Activated CD4-positive, CD25-positive, alpha-beta regulatory T cell treated with anti-CD3 and anti-CD28 coated beads, Interleukin-2, amount 50 U/mL, for 16 hours (primary cell): ENCODE data around the gene TSGA10IP.
"Not testable (repeated sequence)": the region's sequence is repeated elsewhere in the genome, so short reads cannot be mapped to it uniquely, and the experiment has no call there.

Experiments used
- DNase-seq: peaks from one replicate; pipeline ENCODE4 v3.0.0-alpha.2; 2020; ENCODE audit warnings: low read depth, low spot score

TSGA10IP gene

GRCh38 chr11:65946655-65947054 is 1.4 kb downstream of the TSGA10IP start:
- DNase-seq = no peak

GRCh38 chr11:65947133-65947532 is 1.9 kb downstream of the TSGA10IP start:
- DNase-seq = no peak

- DNase-seq = no peak
Observed at GRCh38 chr11:65947603-65948125, 2.4 kb downstream of the TSGA10IP start.

DNA sequence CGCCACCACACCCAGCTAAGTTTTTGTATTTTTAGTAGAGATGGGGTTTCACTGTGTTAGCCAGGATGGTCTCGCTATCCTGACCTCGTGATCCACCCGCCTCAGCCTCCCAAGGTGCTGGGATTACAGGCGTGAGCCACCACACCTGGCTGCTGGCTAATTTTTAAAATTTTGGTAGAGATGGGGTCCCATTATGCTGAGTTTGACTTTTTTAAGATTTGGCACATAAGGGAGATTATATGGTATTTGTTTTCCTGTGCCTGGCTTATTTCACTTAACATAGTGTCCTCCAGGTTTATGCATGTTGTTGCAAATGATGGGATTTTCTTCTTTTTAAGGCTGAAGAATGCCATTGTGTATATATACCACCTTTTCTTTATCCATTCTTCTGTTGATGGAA is 5.4 kb downstream of the TSGA10IP start:
- not testable (repeated sequence) for DNase-seq

- not testable (repeated sequence) for DNase-seq
Observed at GRCh38 chr11:65951641-65952040, 6.4 kb downstream of the TSGA10IP start.

- no peak for DNase-seq
Observed at GRCh38 chr11:65952052-65952521, 6.8 kb downstream of the TSGA10IP start.

GRCh38 chr11:65953471-65953870 is 8.2 kb downstream of the TSGA10IP start:
- DNase-seq = no peak

- DNase-seq = no peak
Observed at GRCh38 chr11:65954771-65955170, 9.5 kb downstream of the TSGA10IP start.

- DNase-seq = no peak
Observed at GRCh38 chr11:65958291-65958690, 13.0 kb downstream of the TSGA10IP start.

GRCh38 chr11:65958774-65959420 is 13.6 kb downstream of the TSGA10IP start:
- DNase-seq = no peak

GRCh38 chr11:65960824-65961266 is 15.6 kb downstream of the TSGA10IP start:
- DNase-seq = no peak

DNA sequence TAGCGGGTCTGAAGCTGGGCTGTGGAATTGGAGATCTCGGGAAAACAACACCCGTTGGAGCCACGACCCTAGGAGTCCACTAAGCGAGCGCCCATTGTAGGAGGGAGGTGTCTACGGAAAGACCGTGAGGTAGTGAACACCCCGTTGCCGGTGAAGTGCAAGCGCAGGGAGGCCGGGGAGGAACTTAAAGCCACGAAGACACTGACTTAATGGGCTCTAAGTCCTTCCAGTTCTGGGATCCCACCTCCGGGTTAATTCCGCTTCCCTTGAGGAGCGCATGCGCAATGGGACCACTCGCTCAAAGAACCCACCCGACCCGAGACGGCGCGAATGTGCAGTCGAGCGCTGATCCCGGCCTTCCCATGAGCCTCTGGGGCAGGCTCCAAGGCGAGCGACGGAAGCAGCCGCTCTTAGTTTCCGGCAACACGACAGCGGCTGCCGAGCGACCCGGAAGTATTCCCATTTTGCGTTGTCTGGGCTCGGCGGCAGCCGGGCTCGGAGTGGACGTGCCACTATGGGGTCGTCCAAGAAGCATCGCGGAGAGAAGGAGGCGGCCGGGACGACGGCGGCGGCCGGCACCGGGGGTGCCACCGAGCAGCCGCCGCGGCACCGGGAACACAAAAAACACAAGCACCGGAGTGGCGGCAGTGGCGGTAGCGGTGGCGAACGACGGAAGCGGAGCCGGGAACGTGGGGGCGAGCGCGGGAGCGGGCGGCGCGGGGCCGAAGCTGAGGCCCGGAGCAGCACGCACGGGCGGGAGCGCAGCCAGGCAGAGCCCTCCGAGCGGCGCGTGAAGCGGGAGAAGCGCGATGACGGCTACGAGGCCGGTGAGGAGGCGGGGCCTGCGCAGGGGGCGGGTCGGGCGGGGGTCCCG is 16.2 kb downstream of the TSGA10IP start, which contains the start of gene SART1:
TSS of gene SART1 (plus strand) at position 468 of the 874 bp plus-strand sequence. CDS start at position 515, 47 bp downstream.
- DNase-seq = peak; percentile 94

DNA sequence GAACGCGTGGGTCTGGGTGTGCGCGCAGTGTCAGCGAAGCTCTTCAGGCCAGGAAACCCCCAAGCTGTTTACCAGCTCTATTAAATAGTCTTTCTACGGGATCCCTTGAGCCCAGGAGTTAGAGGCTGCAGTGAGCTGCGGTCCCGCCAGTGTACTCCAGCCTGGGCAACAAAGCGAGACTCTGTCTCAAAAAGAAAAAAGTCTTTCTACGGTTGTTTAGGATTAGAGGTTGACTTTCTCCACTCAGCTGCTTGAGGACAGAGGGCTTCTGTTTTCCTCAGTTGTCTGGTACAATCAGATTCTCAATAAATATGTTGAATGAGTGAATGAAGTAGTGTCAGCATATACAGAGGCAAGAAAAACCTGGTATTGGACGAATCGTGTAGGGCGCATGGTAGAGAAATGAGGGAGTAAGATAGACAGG is 16.9 kb downstream of the TSGA10IP start:
- DNase-seq = no peak

DNA sequence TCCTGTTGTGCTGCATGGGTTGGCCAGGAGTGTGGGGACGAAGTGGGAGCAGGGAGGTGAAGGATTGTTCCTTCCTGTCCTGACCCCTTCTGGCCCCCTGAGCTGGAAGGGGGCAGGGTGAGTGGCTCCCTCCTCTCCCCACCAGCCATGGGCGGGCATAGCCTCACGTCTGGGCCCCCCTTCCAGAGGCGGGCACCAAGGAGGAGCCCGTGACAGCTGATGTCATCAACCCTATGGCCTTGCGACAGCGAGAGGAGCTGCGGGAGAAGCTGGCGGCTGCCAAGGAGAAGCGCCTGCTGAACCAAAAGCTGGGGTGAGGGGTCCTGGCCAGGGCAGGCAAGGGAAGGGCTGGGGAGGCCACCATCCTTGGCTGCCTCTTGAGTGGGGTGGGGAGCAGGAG is 19.6 kb downstream of the TSGA10IP start:
- DNase-seq = no peak

GRCh38 chr11:65965986-65966762 is 20.9 kb downstream of the TSGA10IP start:
- DNase-seq = no peak

GRCh38 chr11:65967329-65967934 is 22.2 kb downstream of the TSGA10IP start:
- DNase-seq = no peak

DNA sequence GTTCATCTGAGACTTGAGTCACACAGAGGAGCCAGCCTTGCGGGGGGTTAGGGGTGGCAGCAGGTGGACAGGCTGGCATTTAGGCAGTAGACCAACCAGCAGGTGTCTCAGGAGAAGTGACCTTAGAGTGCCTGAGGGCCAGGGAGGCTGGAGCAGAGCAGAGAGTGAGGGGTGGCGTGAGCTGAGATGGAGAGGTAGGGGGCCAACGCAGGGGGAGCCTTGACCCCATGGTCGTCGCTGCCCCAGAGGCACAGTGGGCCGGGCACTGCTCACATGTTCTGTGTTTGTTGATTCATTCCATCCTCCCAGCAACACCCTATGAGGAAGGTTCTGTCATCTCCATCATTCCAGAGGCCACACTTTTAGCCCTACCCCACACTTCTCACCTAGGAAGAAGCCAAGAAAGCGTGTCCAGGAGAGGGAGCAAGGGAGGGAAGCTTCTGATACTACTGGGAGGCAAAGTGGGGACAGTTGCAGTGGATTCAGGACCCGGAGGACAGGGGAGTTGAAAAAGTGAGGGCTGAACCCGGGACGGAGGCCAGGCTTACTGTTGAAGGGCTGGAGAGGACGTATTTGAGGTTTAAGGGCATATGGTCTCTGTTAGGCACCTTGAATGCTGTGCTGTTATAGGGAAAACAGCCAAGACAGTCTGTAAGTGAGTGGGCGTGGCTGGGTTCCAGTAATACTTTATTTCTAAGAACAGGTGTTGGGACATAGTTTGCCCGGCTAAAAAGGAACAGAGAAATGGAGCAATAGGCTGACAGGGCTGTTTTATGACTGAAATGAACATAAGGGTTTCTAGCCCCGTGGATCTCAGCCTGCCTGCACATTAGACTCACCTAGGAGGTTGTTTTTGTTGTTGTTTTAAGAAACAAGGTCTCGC is 23.6 kb downstream of the TSGA10IP start:
- DNase-seq = no peak

- DNase-seq = no peak
Observed at GRCh38 chr11:65972116-65972515, 26.8 kb downstream of the TSGA10IP start.

- no peak for DNase-seq
Observed at GRCh38 chr11:65973439-65974110, 28.3 kb downstream of the TSGA10IP start.

DNA sequence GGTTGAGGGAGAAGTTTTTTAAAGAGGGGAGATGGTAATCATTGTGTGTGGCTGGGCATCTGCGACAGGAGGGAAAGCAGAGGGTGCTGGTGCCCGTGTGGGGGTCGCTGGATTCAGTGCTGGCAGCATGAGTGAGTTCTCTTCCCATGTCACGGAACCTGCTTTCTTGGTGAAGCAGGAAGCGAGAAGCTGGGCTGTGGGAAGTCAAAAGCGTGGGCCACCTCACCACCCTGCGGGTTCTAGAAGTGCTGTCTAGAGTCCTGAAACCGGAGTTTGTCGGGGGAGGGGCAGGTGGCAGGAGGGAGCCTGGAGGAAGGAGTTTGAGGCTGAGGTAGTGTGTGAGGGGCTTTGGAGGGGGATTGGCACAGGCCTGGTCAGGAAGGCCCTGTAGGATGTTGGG is 30.5 kb downstream of the TSGA10IP start:
- no peak for DNase-seq
